GM21360 (cell line): ENCODE measurements around the gene GRSF1.
"Not testable (repeated sequence)": the region's sequence is repeated elsewhere in the genome, so short reads cannot be mapped to it uniquely, and the experiment has no call there.

Experiments used
- ATAC-seq: cut with Tn5 transposase; IDR thresholded peaks from one replicate; pipeline ENCODE4 v1.9.1; 2021; ENCODE audit warnings: mild to moderate bottlenecking, moderate library complexity; ENCODE audit not compliant: unreplicated experiment

The GRSF1 gene

DNA sequence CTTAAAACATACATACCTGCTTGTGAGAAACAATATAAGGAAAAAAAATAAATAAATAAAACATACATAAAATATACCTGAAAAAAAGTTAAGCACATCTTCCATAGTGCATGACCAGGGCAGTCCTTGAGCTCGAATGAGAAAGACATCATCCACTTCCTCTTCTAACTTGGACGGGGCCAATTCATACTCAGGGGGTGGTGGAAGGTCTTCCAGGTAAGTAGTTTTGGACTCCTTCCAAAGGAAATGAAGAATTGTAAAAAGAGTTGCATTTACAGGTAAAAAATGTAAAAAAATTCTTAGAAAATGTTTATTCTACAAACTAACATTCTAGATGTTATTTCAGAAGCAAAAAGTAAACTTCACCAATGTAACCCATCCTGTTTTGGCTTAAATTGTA, 3.6 kb downstream of the GRSF1 start:
- ATAC-seq, result no peak

GRCh38 chr4:70833675-70834074, 6.0 kb downstream of the GRSF1 start:
- ATAC-seq, result no peak

GRCh38 chr4:70831293-70831692, 8.4 kb downstream of the GRSF1 start:
- no peak for ATAC-seq

DNA sequence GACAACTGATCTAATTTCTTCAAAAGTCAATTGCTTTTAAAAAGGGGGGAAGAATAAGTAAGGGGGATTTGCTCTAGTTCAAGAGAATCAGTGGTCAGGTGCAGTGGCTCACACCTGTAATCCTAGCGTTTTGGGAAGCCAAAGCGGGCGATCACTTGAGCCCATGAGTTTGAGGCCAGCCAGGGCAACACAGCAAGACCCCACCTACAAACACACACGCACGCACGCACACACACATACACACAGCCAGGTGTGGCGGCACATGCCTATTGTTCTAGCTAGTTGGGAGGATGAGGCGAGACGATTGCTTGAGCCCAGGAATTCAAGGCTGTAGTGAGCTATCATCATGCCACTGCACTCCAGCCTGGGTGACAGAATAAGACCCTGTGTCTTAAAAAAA, 9.6 kb downstream of the GRSF1 start:
- no peak for ATAC-seq

- ATAC-seq, result no peak
Observed at GRCh38 chr4:70829492-70829891, 10.2 kb downstream of the GRSF1 start.

DNA sequence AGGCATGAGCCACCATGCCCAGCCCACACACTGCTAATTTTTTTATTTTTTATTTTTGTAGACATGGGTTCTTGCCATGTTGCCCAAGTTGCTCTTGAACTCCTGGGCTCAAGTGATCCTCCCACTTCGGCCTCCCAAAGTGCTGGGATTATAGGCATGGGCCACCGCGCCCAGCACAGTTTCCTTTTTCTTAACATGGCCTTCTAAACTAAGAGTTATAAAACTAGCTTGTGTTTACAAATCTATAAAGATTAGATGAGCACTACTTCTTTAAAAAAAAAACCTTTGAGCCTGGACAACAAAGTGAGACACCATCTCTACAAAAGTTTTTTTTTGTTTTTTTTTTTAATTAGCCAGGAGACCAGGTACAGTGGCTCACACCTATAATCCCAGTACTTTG, 10.7 kb downstream of the GRSF1 start:
- no peak for ATAC-seq

GRCh38 chr4:70818921-70819320, 20.8 kb downstream of the GRSF1 start:
- ATAC-seq, result no peak

DNA sequence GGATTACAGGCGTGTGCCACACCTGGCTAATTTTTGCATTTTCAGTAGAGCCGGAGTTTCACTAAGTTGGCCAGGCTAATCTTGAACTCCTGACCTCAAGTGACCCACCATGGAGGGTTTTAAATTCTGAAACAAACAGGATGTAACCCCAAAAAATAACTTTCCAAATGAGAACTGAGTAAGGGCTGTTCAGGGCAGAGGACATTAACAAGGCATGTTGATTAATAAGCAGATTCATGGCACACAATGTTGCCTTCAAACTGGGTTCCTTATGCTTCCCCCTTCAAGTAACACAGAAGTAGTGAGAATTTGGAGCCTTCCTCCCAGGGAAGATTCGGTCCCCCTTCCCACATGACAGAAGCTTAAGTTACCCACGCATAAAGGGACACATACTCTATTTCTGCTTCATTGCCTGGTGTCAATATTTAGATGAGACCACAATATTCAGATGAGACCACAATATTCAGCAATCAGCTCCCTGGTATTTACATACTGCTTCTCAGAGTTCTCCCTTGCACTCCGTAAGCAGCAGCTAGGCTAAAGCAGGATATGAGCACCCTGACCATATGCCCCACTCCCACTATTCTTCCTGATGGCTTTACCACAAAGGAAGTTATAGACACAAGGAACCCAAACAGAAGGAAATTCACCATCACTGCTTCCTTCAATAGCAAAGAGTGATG, 21.4 kb downstream of the GRSF1 start:
- ATAC-seq, result no peak

DNA sequence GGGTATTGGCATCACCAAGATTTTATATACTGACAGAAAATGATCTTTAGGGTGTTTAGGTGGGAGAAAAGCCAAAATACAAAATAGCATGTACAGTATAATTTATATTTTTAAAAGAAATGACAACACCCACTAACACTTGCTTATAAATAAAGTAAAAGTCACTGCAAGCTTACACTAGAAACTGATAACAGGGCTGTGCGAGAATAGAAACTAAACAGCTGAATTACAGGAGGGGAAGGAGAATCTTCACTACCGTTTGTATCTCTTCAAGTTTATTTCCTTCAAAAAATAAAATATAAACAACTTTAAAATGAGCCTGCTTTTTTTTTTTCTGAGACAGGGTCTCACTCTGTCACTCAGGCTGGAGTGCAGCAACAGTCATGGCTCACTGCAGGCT, 22.8 kb downstream of the GRSF1 start:
- no peak for ATAC-seq

DNA sequence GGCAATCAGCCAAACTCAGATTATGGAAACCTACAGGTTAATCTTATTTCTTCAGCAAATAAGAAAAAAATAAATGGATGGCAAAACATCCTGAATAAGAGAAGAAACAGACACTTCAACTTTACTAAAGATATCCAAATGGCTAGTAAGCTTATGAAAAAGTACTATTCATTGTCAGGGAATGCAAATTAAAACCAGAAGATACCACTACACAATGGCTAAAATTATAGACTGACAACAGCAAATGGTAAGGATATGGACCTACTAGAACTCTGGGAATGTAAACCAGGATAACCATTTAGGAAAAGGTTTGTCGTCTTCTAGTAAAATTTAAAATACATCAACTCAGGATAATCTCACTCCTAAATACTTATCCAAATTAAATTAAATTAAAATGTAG, 24.3 kb downstream of the GRSF1 start:
- ATAC-seq, result no peak

GRCh38 chr4:70808151-70808550, 31.5 kb downstream of the GRSF1 start:
- no peak for ATAC-seq

- ATAC-seq, result no peak
Observed at GRCh38 chr4:70802928-70803580, 36.6 kb downstream of the GRSF1 start.

GRCh38 chr4:70801265-70801809, 38.4 kb downstream of the GRSF1 start:
- ATAC-seq, result peak; percentile 70

DNA sequence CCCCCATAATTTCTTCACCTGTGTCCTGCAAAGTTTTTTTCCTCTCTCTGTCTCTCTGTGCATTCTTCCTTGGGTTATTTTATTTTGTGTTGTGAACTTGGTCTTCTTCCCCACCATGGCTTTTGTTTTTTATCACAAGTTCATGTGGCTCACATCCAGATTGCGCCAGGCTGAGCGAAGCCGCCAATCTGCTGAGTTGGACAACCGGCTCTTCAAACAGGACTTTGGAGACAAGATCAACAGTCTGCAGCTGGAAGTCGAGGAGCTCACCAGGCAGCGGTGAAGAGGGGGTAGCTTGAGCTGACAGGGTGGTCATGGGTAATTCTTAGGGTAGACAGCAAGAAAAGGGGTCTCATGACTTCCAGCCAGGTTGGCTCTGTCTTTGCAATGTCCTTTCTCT, 46.1 kb downstream of the GRSF1 start:
- ATAC-seq, result no peak

- ATAC-seq, result no peak
Observed at GRCh38 chr4:70788733-70789132, 51.0 kb downstream of the GRSF1 start.

DNA sequence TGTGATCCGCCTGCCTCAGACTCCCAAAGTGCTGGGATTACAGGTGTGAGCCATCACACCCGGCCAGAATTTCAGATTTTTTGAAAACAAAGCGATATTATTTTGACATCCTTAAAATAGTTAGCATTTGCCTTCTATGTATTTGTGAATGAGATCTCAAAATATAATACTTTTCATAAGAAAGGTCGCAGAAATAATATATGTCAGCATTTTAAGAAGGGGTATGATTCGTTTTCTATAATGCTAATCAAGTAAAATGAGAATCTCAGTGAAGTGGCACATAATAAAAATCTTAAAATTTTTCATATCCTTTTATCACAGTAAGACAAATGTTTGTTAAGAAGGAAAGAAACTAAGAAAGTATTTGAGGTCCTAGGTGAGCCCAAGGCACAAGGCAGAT, 52.2 kb downstream of the GRSF1 start:
- no peak for ATAC-seq

GRCh38 chr4:70783096-70783495, 56.6 kb downstream of the GRSF1 start:
- ATAC-seq, result no peak

GRCh38 chr4:70778888-70779422, 60.7 kb downstream of the GRSF1 start:
- no peak for ATAC-seq

- ATAC-seq, result peak; percentile 57
Observed at GRCh38 chr4:70772929-70773555, 66.6 kb downstream of the GRSF1 start.

DNA sequence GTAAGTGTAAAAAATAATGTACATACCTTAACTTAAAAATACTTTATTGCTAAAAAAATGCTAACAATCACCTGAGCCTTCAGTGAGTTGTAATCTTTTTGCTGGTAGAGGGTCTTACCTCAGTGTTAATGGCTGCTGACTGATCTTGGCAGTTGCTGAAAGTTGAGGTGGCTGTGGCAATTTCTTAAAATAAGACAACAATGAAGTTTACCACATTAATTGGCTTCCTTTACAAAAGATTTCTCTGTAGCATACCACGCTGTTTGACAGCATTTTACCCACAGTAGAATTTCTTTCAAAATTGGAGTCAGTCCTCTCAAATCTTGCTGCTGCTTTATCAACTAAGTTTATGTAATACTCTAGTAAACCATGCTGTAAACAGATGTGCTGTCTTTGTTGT, 70.3 kb downstream of the GRSF1 start:
- ATAC-seq, result not testable (repeated sequence)

DNA sequence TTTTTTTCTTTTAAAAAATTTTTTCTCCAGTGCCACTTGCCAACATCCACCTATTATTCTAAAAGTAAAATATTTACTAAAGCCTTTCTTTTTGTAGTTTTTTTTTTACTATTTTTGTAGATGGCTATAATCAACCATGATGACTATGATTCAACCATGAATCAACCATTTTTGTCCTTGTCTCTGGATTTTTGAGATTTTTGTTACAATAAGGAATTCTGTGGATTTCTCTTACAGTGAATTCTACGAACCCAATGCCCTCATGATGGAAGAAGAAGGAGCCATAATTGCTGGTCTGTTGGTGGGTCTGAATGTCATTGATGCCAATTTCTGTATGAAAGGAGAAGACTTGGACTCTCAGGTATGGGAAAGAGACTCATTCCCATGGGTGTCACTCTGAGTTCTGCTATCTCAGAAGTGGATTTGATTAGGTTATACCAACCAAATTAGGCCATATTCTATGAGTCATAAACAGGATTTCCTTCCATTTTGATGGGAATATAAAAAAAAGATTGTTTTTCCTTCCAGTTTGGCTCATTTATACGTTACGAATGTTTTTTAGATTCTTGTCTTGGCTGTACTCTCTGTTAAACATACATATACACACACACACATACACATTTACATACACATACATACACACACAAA, 71.3 kb downstream of the GRSF1 start:
- no peak for ATAC-seq
